NCI-H1105 treated with DMSO at 0.1 percent for 48 hours (cell line): ENCODE measurements around the gene SCGB1D1.
"Not testable (repeated sequence)": the region's sequence is repeated elsewhere in the genome, so short reads cannot be mapped to it uniquely, and the experiment has no call there.

Experiments used
- DNase-seq: peaks from one replicate; lab custom pipeline; 2025; lab: John Stamatoyannopoulos, UW

The SCGB1D1 gene

DNA sequence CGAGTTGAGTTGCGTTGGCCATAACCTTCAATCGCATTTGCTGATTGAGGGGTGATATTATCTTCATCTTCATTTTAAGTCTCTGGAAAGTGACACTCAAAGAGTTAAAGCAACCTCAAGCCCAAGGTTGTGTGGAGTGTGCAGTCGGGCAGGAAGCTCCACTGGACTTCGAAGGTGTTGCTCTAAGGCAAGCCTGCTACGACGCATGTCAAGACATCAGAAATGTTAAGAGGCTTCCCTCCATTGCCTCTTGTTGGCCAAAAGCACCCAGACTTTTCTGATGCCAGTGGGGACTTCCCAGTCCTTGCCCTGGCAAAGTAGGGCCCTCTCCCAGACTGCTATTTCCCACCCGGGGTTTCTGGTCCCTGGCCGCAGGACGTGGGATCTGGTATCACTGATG, 23.6 kb upstream of the SCGB1D1 start:
- no peak for DNase-seq

DNA sequence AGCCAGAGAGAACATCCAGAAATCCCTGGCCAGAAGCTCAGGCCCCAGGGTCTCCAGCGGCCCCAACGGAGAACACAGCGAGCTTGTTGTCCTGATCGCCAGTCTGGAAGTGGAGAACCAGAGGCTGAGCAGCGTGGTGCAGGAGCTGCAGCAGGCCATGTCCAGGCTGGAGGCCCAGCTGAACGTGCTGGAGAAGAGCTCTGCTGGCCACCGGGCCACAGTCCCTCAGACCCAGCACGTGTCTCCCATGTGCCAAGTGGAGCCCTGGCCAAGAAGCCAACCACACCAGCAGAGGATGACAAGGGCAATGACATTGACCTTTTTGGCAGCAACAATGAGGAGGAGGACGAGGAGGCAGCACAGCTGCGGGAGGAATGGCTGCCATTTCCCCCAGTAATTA, 20.6 kb upstream of the SCGB1D1 start:
- no peak for DNase-seq

DNA sequence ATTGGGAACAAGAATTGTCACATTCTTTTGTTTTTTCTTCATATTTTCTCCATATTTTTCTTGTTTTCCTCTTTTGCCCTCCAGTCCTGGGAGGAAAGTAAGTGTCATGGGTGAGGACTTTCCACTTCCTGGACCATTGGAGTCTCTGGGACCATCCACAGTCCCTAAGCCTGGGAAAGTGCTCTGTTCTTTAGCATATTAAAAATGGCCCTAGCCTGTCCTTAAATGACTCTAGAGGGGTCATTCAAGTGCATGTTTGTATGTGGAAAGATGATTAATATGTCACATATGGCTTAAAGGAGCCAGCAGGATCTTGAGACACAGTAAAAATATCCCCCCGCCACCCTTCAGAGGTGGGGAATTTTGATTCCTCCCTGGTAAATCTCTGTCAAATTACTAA, 20.1 kb upstream of the SCGB1D1 start:
- DNase-seq = no peak

DNA sequence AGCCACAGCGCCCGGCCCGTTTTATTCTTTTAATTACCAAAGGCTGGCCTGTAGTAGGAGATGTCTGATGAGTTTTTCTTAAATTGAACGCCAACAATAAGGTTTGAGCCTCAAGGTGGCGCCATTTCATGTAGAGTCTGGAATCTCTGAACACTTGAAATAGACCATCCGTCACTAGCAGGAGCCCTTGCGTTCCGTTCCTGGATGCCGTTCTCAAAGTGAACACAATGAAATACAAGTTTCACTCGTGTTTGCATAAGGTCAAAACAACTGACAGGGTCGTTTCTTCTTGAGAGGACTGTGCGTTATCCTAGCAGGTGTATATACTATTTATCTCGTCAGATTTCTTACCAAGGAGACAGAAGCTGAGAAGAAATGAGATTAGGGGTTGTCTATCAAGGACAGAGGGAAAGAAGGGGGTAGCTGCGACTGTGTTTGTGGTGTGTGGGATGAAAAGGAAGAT, 18.7 kb upstream of the SCGB1D1 start:
- peak; percentile 81 for DNase-seq

DNA sequence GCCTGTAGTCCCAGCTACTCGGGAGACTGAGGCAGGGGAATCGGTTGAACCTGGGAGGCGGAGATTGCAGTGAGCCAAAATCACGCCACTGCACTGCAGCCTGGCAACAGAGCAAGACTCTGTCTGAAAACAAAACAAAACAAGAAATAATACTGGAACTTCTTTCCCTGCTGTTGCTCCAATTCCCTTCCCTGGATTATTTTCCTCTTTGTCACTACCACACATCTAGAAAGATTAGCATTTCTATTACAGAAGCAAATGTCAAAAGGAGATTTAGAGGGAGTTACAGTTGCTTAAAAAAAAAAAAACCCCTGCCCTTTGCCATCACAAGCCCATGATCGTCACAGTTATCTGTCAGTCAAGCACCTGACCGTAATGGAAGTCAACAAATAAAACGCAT, 17.7 kb upstream of the SCGB1D1 start:
- DNase-seq = no peak

DNA sequence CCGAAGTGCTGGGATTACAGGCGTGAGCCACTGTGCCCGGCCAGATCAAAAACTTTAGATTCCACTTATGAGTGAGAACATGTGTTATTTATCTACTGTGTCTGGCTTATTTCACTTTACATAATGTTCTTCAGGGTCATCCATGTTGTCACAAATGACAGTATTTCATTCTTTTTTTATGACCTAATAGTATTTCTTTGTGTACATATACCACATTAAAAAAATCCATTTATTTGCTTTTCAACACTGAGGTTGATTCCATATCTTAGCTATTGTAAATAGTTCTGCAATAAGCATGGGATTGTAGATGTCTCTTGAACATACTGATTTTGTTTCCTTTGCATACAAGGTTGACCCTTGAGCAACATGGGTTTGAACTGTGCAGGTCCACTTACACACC, 13.2 kb upstream of the SCGB1D1 start:
- DNase-seq = no peak

DNA sequence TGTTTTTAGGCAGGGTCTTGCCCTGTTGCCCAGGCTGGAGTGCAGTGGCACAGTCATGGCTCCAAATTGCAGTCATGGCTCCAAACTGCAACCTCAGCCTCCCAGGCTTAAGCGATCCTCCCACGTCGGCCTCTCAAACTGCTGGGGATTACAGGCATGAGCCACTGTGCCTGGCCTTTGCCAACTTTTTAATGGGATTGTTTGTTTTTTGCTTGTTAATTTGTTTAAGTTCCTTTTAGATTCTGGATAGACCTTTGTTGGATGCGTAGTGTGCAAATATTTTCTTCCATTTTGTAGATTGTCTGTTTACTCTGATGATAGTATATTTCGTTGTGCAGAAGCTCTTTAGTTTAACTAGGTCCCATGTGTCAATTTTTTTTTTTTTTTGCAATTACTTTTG, 10.0 kb upstream of the SCGB1D1 start:
- no peak for DNase-seq

DNA sequence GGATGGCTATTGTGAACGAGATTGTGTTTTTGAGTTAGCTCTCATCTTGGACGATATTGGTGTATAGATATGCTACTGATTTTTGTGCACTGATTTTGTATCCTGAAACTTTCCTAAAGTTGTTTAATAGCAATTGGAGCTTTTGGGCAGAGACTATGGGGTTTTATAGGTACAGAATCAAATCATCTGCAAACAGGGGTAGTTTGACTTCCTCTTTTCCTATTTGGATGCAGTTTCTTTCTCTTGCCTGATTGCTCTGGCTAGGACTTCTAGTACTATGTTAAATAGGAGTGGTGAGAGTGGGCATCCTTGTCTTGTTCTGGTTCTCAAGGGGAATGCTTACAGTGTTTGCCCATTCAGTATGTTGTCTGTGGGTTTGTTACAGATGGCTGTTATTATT, 8.9 kb upstream of the SCGB1D1 start:
- no peak for DNase-seq

DNA sequence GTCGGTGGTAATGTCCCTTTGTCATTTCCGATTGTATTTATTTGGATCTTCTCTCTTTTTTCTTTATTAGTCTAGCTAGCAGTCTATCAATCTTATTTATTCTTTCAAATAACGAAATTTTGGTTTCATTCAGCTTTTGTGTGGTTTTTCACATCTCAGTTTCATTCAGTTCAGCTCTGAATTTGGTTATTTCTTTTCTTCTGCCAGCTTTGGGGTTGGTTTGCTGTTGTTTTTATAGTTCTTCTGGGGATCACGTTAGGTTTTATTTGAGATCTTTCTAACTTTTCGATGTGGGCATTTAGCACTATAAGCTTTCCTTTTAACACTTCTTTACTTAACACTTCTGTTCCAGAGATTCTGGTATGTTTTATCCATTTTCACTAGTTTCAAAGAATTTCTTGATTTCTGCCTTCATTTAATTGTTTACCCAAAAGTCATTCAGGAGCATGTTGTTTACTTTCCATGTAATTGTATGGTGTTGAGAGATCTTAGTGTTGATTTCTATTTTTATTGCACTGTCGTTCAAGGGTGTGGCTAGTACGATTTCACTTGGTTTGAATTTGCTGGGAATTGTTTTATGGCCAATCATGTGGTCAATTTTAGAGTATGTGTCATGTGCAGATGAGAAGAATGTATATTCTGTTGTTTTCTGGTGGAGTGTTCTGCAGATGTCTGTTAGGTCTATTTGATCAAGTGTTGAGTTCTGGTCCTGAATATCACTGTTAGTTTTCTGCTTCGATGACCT, 7.7 kb upstream of the SCGB1D1 start:
- no peak for DNase-seq

DNA sequence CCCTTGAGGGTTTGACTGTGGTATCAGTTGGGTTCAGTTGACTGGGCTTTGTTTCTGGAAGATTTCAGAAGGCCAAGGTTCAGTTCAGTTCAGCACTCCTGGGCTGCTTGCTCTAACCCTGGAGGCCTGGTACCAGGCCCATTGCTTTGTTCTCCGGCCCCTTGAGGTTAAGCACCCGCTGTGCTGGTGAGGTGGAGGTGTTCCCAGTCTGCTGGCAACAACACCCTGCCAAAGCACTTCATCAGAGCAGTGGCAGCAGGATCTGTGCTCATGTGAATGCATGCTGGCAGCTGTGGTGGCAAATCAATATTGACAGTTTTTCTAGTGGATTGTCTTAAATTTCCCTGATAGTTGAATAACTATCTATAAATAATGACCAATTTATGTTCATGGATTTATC, 3.8 kb upstream of the SCGB1D1 start:
- DNase-seq = no peak

DNA sequence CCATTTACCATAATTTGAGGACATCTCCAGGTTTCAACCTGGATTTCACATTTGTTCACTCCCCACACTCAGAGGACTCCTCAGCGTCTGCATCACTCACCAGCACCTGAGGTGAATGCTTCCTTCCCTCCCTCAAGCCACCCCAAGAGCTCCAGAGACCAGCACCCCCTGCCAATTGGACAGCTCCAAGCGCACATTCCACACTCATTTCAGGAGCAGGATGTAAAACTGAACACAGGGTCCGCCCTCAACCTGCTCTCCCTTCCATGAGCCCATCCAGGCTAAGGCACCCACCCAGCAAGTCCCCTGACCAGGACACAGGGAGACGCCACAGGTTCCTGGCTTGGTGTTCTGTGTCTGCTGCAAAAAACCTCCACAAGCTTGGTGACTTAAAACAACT, 3.9 kb downstream of the SCGB1D1 start:
- DNase-seq = no peak

DNA sequence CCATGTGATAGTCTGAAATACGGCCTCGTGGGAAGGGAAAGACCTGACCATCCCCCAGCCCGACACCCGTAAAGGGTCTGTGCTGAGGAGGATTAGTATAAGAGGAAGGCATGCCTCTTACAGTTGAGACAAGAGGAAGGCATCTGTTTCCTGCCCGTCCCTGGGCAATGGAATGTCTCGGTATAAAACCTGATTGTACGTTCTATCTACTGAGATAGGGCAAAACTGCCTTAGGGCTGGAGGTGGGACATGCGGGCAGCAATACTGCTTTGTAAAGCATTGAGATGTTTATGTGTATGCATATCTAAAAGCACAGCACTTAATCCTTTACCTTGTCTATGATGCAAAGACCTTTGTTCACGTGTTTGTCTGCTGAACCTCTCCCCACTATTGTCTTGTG, 5.0 kb downstream of the SCGB1D1 start:
- DNase-seq = not testable (repeated sequence)

DNA sequence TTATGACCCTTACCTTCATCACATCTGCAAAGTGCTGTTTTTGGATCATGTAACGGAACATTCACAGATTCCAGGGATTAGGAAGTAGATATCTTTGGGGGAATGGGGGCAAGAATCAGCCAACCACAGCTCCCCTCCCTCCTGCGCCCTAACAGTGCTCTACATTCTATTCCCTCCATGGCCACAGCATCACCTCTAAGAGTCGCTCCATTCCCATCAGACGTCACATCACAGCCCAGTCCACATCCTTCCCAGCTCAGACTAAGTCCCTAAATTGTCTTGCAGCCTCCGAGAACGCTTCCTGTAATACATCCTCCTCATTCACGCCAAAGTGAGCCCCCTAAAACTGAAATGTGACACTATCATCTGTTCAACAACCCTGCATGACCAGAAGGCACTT, 5.9 kb downstream of the SCGB1D1 start:
- DNase-seq = no peak

DNA sequence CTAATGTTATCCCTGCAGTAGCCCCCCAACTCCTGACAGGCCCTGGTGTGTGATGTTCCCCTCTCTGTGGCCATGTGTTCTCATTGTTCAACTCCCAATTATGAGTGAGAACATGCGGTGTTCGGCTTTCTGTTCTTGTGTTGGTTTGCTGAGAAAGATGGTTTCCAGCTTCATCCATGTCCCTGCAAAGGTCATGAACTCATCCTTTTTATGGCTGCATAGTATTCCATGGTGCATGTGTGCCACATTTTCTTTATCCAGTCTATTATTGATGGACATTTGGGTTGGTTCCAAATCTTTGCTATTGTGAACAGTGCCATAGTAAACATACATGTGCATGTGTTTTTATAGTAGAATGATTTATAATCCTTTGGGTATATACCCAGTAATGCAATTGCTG, 7.4 kb downstream of the SCGB1D1 start:
- DNase-seq = not testable (repeated sequence)

DNA sequence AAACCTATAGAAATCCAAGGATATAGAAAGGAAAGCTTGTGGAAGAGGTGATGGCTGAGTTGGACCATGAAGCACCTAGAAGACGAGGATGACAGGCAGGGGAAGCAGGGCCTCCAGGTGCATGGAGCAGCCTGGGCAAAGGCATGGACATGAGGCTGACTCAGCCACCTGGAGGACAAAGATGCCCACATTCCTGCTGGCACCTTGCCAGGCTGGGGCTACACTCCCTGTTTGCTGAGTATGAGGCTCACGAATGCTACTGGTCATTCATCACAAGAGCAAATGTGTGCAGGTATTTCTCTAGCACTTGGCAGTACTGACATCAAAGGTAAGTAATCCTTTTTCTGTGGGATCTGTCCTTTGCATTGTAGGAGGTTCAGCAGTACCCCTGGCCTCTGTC, 11.4 kb downstream of the SCGB1D1 start:
- DNase-seq = no peak

DNA sequence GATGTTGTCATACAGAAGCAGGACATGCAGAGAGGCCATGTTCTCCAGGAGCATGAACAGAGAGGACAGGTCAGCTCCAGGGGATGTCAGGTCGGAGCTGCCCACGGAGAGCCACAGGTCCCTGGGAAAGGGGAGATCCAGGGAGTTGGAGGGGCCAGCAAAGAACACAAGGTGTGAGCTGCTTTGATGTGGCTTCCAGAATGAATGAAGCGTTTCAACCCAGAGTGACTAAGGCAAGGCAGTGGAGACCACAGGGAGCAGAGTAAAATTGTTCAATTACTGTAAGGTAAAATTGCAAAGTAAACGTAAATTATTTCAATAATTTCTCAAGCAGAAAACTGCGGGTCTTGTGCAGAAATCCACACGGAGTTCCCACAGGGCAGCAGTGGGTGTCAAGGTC, 12.9 kb downstream of the SCGB1D1 start:
- DNase-seq = no peak

DNA sequence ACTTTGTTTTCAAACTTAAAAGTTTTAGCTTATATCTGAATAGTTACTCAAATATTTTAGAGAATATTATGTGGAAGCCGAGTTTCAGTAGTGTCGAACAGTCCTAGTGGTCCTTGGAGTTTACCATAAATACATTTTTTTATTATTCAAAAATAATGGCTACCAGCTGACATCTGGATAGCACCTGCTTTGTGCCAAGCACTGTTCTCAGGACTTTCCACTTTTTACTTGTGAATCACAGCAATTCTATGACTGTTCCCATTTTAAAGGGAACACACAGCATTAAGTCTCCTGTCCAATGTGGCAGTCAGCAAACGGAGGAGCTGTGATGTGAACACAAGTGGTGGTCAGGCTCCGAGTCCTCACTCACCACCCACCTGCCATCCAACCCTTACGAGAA, 14.4 kb downstream of the SCGB1D1 start:
- no peak for DNase-seq

DNA sequence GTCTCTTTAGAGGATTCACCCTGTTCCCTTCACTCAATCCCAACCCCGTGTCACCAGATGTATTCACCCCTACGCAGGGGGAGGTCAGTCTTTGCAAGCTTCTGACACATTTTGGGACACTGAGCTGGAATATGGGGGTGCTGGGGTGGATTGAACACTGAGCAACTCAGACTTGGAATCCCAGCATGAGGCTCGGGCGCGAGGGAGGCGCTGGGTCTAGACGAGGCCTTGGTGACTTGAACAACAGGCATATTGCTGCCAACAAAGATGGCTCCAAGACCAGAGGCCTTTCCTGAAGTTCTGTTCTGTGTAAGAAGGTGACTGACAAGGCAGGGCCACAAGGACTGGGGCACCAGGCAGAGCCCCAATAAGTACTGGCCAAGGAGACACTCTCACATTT, 15.4 kb downstream of the SCGB1D1 start:
- no peak for DNase-seq

DNA sequence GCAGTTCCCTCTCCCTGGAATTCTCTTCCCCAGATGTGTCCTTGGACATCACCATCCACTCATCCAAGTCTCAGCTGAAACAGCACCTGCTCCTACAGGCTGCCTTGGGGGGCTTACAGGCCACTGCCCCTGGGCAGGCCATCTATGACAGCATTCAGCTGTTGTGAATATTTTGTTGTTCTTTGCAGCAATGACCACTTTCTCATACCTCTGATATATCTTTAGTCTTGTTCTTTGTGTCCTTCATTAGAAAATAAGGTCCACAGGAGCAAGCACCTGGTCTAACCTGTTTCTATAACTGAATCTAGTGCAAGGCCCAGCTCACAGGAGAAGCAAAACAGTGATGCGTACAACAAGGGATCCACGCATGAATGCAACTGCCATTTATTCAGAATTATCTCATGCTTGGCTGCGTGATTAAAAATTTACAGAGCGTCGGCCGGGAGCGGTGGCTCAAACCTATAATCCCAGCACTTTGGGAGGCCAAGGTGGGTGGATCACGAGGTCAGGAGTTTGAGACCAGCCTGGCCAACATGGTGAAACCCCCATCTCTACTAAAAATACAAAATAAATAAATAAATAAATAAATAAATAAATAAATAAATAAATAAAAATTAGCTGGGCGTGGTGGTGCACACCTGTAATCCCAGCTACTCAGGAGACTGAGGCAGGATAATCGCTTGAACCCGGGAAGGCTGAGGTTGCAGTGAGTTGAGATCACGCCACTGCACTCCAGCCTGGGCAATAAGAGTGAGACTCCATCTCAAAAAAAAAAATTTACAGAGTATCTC, 16.5 kb downstream of the SCGB1D1 start:
- not testable (repeated sequence) for DNase-seq

DNA sequence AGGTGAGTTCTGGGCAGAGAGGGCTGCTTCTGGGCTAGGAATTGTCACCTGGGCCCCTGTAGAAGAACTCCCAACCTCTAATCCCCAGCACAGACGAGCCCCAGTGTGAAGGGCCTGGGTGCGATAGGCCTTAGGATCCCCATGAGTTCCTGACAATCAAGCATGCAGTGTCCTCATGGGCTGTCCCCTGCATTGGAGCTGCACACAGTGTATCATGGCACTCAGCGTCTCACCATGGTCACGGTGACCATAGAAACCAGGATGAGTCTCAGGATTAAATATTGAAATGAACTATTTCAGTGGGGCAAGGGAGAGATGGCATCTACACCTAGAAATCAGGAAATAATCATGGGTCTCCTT, 18.7 kb downstream of the SCGB1D1 start:
- DNase-seq = no peak

DNA sequence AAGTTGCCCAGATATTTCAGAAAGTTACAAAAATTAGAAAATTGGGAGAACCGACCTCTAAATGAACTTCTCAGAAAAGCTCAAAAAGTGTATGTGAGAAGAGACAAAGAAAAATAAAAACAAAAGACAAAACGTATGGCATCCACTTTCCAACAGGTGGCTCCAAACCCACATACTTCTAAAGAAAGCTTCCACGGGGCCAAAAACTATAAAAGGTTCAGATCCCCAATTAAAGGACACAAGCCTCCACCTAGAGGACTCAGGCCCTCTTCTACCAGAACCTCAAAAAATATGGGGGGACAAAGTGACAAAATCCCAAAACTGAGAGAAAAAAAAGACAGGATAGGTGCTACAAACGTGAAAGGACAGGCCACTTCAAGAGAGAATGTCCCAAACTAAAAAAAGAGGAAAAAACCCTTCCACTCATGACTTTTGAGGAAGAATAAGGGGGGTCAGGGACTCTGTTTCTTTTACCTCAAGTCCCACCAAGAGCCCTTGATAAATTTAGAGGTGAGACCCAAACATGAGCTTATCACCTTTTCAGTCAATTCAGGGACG, 27.3 kb downstream of the SCGB1D1 start:
- DNase-seq = peak; percentile 50

DNA sequence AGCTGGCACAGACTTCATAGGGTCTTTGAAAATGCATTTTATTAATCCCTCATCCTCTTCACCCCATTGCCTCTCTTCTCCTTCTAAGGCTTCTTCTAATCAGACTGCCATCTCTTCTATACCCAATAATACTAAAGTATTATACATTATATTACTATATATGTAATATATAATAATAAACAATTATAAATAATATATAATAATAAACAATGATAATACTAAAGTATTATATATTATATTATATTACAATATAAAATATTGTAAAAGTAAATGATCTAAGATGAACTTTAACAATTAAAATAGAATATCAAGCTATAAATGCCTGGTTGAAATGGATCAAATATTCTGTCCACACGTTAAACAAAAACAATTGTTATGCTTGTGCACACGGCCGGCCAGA, 31.5 kb downstream of the SCGB1D1 start:
- no peak for DNase-seq

DNA sequence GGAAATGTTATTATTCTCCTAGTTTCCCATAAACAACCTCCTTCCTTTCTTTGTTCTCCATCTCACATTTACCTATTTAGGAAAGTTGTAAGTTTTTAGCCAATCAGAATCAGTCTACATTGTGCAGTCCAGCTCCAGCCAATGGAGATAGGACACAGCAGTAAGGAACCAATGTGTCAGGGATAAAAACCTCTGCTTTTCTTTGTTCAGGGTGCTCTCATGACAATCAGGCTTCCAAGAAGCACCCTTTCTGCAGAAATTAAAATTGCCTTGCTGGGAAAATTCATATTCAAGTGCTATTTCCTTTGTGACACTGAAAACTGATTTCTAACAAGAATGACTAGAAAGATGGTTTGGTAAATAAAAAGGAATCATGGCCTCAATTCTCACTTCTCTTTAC, 33.1 kb downstream of the SCGB1D1 start:
- peak; percentile 42 for DNase-seq
